ENCODE results near the gene GNG7. TPM values are rescaled to one million over a fixed set of nuclear protein-coding genes. Genes with fewer than 3 reads are reported as not detected.
"Not testable (repeated sequence)": the region's sequence is repeated elsewhere in the genome, so short reads cannot be mapped to it uniquely, and the experiment has no call there.

GNG7 gene
- total and polyA plus RNA-seq, 4 donors = 0.75 to 6.0 (median 2.1) TPM

- Histone ChIP-seq H3K4me1 (ENCODE audit: control insufficient read depth in 1 of 2, insufficient read depth in 2 of 2, low read length in 2 of 2) (no peaks in the 10 kb centered on the region), H3K27me3 (ENCODE audit: control insufficient read depth in 1 of 2, insufficient read depth in 2 of 2, low read length in 1 of 2) (no peaks in the 10 kb centered on the region), H3K4me3 (ENCODE audit: low read length in 2 of 2) (no peak overlapping the region), H3K27ac (ENCODE audit: low read depth in 1 of 2, low read length in 2 of 2) (no peak overlapping the region), H3K9me3 (ENCODE audit: control insufficient read depth, low read length) (no peaks in the 10 kb centered on the region), H3K36me3 (ENCODE audit: control insufficient read depth in 1 of 2, insufficient read depth in 2 of 2, low read length in 1 of 2) (no peaks in the 10 kb centered on the region)
- intact Hi-C loops (cut with DNase I) = no loop called here
- WGBS, 2 donors = 11 to 13% methylated on average over 12 of the region's 12 CpGs
- ATAC-seq (ENCODE audit: low FRiP score) = no peak
- DNase-seq = no peak
These were observed 195.4 kb downstream of the GNG7 start for GRCh38 chr19:2507109-2507508.

- H3K27me3 ChIP-seq (ENCODE audit: control insufficient read depth in 1 of 2, insufficient read depth in 2 of 2, low read length in 1 of 2); H3K36me3 ChIP-seq (ENCODE audit: control insufficient read depth in 1 of 2, insufficient read depth in 2 of 2, low read length in 1 of 2); ATAC-seq (ENCODE audit: low FRiP score); H3K27ac ChIP-seq (ENCODE audit: low read depth in 1 of 2, low read length in 2 of 2); intact Hi-C loops (cut with DNase I); H3K4me1 ChIP-seq (ENCODE audit: control insufficient read depth in 1 of 2, insufficient read depth in 2 of 2, low read length in 2 of 2); DNase-seq; H3K4me3 ChIP-seq (ENCODE audit: low read length in 2 of 2); H3K9me3 ChIP-seq (ENCODE audit: control insufficient read depth, low read length): not testable (repeated sequence)
- WGBS, 2 donors = 66 to 69% methylated on average over 8 of the region's 8 CpGs
These were observed 195.8 kb downstream of the GNG7 start for GRCh38 chr19:2506656-2507055.

- Histone ChIP-seq H3K4me3 (ENCODE audit: low read length in 2 of 2) (no peak overlapping the region), H3K36me3 (ENCODE audit: control insufficient read depth in 1 of 2, insufficient read depth in 2 of 2, low read length in 1 of 2) (no peaks in the 10 kb centered on the region), H3K27me3 (ENCODE audit: control insufficient read depth in 1 of 2, insufficient read depth in 2 of 2, low read length in 1 of 2) (no peaks in the 10 kb centered on the region), H3K9me3 (ENCODE audit: control insufficient read depth, low read length) (no peaks in the 10 kb centered on the region), H3K27ac (ENCODE audit: low read depth in 1 of 2, low read length in 2 of 2) (no peak overlapping the region), H3K4me1 (ENCODE audit: control insufficient read depth in 1 of 2, insufficient read depth in 2 of 2, low read length in 2 of 2) (no peaks in the 10 kb centered on the region)
- DNase-seq (no peak), ATAC-seq (ENCODE audit: low FRiP score) (no peak)
- intact Hi-C loops (cut with DNase I) = no loop called here
- 66 to 69% methylated on average over 21 of the region's 21 CpGs for WGBS, 2 donors
These were observed 198.9 kb downstream of the GNG7 start for GRCh38 chr19:2503521-2504109.

GRCh38 chr19:2500841-2501261 lies 201.6 kb downstream of the GNG7 start:
- Histone ChIP-seq H3K27me3 (ENCODE audit: control insufficient read depth in 1 of 2, insufficient read depth in 2 of 2, low read length in 1 of 2) (no peaks in the 10 kb centered on the region), H3K9me3 (ENCODE audit: control insufficient read depth, low read length) (no peaks in the 10 kb centered on the region), H3K4me3 (ENCODE audit: low read length in 2 of 2) (no peak overlapping the region), H3K4me1 (ENCODE audit: control insufficient read depth in 1 of 2, insufficient read depth in 2 of 2, low read length in 2 of 2) (no peaks in the 10 kb centered on the region), H3K36me3 (ENCODE audit: control insufficient read depth in 1 of 2, insufficient read depth in 2 of 2, low read length in 1 of 2) (no peaks in the 10 kb centered on the region), H3K27ac (ENCODE audit: low read depth in 1 of 2, low read length in 2 of 2) (no peak overlapping the region)
- 49 to 58% methylated on average over 12 of the region's 12 CpGs for WGBS, 2 donors
- intact Hi-C loops (cut with DNase I) = no loop called here
- no peak for DNase-seq
- peak; percentile 24 for ATAC-seq (ENCODE audit: low FRiP score)

- Histone ChIP-seq H3K27me3 (ENCODE audit: control insufficient read depth in 1 of 2, insufficient read depth in 2 of 2, low read length in 1 of 2) (no peaks in the 10 kb centered on the region), H3K9me3 (ENCODE audit: control insufficient read depth, low read length) (no peaks in the 10 kb centered on the region), H3K4me1 (ENCODE audit: control insufficient read depth in 1 of 2, insufficient read depth in 2 of 2, low read length in 2 of 2) (no peaks in the 10 kb centered on the region), H3K27ac (ENCODE audit: low read depth in 1 of 2, low read length in 2 of 2) (no peak overlapping the region), H3K4me3 (ENCODE audit: low read length in 2 of 2) (no peak overlapping the region), H3K36me3 (ENCODE audit: control insufficient read depth in 1 of 2, insufficient read depth in 2 of 2, low read length in 1 of 2) (no peaks in the 10 kb centered on the region)
- ATAC-seq (ENCODE audit: low FRiP score) (no peak), DNase-seq (no peak)
- intact Hi-C loops (cut with DNase I) = no loop called here
- 85 to 88% methylated on average over 13 of the region's 13 CpGs for WGBS, 2 donors
These were observed 202.3 kb downstream of the GNG7 start for GRCh38 chr19:2500156-2500555.

- WGBS, 2 donors = 83% methylated on average over 10 of the region's 10 CpGs
- Histone ChIP-seq H3K27ac (ENCODE audit: low read depth in 1 of 2, low read length in 2 of 2) (no peak overlapping the region), H3K27me3 (ENCODE audit: control insufficient read depth in 1 of 2, insufficient read depth in 2 of 2, low read length in 1 of 2) (no peaks in the 10 kb centered on the region), H3K9me3 (ENCODE audit: control insufficient read depth, low read length) (no peaks in the 10 kb centered on the region), H3K4me1 (ENCODE audit: control insufficient read depth in 1 of 2, insufficient read depth in 2 of 2, low read length in 2 of 2) (no peaks in the 10 kb centered on the region), H3K4me3 (ENCODE audit: low read length in 2 of 2) (no peak overlapping the region), H3K36me3 (ENCODE audit: control insufficient read depth in 1 of 2, insufficient read depth in 2 of 2, low read length in 1 of 2) (no peaks in the 10 kb centered on the region)
- intact Hi-C loops (cut with DNase I) = loop anchor here in 1 of 2 donors (5.0 kb wide), 2 partner anchors 45 to 80 kb away; no protein-coding TSS in a partner anchor
- no peak for ATAC-seq (ENCODE audit: low FRiP score)
- no peak for DNase-seq
These were observed 205.3 kb downstream of the GNG7 start for GRCh38 chr19:2497186-2497585.

GRCh38 chr19:2495651-2496316 lies 206.7 kb downstream of the GNG7 start:
- ATAC-seq (ENCODE audit: low FRiP score) (peak; percentile 74), DNase-seq (peak; percentile 73 to 86)
- no peaks in the 10 kb centered on the region for H3K27me3 ChIP-seq (ENCODE audit: control insufficient read depth in 1 of 2, insufficient read depth in 2 of 2, low read length in 1 of 2)
- H3K27ac ChIP-seq (ENCODE audit: low read depth in 1 of 2, low read length in 2 of 2) = peak overlapping the region; percentile 37 to 63
- intact Hi-C loops (cut with DNase I) = loop anchor here in 1 of 2 donors (5.0 kb wide), 2 partner anchors 47 to 82 kb away; no protein-coding TSS in a partner anchor
- H3K9me3 ChIP-seq (ENCODE audit: control insufficient read depth, low read length) = no peaks in the 10 kb centered on the region
- no peaks in the 10 kb centered on the region for H3K4me1 ChIP-seq (ENCODE audit: control insufficient read depth in 1 of 2, insufficient read depth in 2 of 2, low read length in 2 of 2)
- H3K4me3 ChIP-seq (ENCODE audit: low read length in 2 of 2) = no peak overlapping the region
- WGBS, 2 donors = 14 to 16% methylated on average over 16 of the region's 16 CpGs
- no peaks in the 10 kb centered on the region for H3K36me3 ChIP-seq (ENCODE audit: control insufficient read depth in 1 of 2, insufficient read depth in 2 of 2, low read length in 1 of 2)

- intact Hi-C loops (cut with DNase I) = loop anchor here in 1 of 2 donors (5.0 kb wide), 2 partner anchors 47 to 82 kb away; no protein-coding TSS in a partner anchor
- H3K27ac ChIP-seq (ENCODE audit: low read depth in 1 of 2, low read length in 2 of 2) = peak overlapping the region in 1 of 2 donors; percentile 63
- no peaks in the 10 kb centered on the region for H3K36me3 ChIP-seq (ENCODE audit: control insufficient read depth in 1 of 2, insufficient read depth in 2 of 2, low read length in 1 of 2)
- no peaks in the 10 kb centered on the region for H3K27me3 ChIP-seq (ENCODE audit: control insufficient read depth in 1 of 2, insufficient read depth in 2 of 2, low read length in 1 of 2)
- DNase-seq (peak; percentile 91 to 94), ATAC-seq (ENCODE audit: low FRiP score) (peak; percentile 91)
- WGBS, 2 donors = 1% methylated on average over 25 to 26 of the region's 26 CpGs
- H3K9me3 ChIP-seq (ENCODE audit: control insufficient read depth, low read length) = no peaks in the 10 kb centered on the region
- H3K4me1 ChIP-seq (ENCODE audit: control insufficient read depth in 1 of 2, insufficient read depth in 2 of 2, low read length in 2 of 2) = no peaks in the 10 kb centered on the region
- H3K4me3 ChIP-seq (ENCODE audit: low read length in 2 of 2) = peak overlapping the region; percentile 7 to 37
These were observed 207.3 kb downstream of the GNG7 start for GRCh38 chr19:2495130-2495641.

All from aorta (tissue), 5 donors.